ENCODE data around the gene SLC22A23.

Gene SLC22A23

DNA sequence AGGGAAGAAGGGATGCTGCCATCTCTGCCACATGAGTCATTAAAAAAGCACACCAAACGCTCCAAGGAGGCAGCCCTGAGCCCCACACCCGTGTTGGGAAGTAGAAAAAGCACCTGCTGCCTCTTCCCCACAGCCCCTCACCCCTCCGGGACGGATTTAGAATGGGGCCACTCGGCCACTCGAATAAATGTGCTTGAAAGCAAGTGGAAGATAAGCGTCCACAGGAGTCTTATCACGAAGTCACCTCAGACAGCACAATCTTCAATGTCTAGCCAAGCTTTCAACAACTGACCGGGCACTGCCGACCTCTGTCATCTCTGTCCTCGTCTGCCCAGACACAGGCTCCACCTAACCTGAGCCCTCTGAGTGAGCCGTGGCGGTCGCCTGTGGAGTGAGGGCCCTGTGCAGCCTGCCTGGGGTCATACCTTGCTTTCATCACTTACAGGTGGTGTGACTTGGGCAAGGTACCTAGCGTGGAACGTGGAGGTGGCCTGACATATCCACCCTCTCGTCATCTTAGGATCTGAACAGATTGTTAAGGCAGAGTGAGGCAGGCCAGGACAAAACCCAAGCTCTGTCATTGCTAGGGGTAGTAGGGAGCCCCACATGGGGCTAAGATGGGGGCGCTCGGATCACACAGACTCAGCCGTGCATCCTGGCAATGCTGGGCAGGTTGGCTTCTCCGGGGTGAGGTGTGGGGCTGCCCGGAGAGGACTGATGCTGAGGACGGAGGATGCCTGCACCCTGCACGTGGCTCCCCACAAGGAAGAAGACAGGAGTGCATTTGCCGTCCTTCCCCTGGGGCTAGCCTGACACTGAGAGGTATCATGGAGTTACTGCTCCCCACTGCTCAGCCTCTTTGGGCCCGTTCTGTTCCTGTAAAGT lies 163.3 kb downstream of the SLC22A23 start:
- no peak for DNase-seq

DNA sequence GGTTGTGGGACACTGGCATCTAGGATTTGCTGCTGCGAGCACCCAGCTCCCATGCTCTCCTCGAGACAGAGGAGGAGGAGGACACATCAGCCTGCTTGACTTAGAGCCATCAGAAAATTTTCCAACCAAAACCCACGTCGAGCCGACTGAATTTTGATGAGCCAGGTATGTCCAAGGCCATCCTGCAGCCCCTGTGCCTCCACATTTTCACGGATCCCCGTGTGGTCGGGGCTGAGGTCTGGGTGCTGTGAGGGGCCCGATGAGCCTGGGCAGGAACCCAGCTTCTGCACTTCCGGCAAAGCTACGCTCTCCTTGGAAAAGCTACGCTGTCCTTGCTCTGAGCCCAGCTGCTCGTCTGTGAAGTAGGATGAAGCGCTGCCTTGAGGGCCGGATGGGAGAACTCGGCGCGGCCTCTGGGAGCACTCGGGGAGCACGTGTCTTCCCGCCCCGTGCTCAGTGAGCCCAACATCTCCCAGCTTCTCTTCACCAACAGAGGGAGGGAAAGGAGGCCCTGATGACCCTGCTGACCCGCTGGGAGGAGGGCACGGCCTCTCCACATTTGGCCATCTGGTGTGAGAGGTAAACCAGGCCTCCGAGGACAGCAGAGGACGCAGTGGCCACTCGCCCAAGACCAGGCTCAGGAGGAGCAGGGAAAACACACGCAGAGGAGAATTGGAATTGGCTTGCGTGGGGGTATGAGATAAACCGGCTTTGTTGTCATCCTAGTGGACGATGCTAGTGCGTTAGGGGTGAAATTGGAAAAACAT lies 164.2 kb downstream of the SLC22A23 start:
- DNase-seq, result no peak

DNA sequence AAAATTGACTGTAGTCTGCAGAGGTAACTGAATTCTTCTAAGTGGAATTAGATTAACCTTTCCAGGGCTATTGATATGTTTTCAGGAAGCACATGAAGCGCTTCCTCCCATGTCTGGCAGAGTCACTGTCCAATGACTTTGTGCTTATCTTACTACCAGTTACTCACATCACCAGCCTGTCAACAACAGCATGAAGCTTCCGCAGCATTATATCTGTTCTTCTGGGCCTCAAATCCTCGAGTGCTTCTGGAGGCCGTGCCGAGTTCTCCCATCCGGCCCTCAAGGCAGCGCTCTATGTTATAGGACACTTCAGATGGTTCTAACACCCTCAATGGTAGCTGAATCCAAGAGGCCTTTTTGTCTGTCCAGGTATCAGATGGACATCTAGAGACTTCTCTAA lies 164.9 kb downstream of the SLC22A23 start:
- DNase-seq, result no peak

DNA sequence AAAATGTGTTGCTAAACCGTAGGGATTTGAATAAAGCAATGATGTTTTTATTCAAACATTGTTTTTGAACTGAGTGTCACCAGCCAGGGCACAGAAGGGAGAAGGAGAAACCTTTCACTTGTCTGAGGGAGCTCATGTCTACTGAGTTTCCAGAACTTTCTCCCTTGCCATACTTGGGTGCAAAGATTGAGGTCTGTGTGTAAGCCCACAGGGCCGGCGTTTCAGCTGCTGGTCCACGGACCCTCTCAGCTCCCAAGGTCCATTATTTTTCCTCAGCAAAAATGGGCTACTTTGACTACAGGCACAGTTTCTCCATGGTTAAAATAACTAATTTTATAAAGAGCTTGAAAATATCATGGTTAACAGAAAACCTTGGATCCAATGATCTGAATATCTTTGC lies 165.5 kb downstream of the SLC22A23 start:
- no peak for DNase-seq

DNA sequence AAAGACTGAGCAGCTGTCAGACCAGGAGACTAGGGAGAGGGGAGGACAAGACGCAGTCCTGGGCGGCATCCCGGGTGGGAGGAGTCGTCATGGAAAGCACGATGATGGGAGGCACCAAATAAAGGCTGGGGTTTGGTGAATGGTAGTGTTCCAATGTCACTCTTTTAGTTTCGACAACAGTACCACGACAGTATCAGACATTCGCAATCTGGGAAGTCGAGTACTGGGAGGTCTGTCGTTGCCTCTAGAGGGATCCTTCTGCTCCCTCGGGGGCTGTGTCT lies 166.0 kb downstream of the SLC22A23 start:
- DNase-seq, result no peak

DNA sequence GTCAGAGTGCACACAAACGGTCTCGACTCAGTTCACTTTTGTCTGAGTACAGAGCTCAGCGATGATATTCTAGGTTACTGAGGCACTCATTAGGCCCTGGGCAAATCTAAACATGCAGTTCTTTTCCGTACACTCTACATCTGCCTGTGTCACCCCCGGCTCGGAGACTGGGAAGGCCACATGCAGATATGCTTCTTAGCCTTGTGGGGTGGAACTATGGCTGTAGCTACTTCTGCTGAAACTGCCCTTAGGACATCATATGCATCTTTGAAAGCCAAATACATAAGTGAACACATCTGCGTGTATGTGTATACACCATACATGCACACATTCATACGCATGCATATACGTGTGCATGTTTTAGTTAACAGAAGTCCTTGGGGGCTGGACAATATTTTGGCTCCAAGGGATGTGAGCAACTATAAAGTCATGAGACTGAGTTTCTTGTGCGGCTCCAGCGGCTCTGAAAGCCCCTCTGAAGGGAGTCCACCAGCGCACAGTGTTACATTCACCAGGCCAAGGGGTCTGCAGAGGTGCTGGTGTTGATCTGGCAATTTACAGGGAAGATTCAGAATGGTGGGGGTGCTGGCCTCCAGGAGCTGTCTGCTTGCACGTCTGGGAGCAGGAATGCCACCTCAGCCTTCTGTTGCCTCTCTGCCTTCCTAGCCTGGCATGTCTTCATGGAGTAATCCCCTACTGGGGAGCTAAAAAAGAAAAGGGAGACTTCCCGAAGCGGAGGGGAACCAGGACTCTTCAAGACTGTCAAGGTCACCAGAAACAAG lies 166.5 kb downstream of the SLC22A23 start:
- no peak for DNase-seq

DNA sequence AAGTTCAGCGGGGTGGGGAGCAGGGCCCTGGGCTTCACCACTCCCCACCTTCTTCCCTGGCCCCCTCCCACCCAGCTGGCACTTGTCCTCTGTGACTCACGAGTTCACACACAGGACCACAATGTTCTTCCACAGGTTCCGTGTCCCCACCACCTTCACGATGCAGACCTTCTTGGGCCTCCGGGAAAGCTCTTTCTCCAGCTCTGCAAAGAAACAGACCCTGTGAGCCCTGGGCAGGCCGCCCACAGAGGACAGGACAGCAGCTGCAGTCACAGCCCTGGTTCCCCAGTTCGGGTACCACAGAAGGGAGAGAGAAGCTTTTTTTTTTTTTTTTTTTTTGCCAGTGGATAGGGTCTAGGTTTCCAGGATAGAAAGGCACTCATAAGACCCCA lies 167.2 kb downstream of the SLC22A23 start:
- no peak for DNase-seq

DNA sequence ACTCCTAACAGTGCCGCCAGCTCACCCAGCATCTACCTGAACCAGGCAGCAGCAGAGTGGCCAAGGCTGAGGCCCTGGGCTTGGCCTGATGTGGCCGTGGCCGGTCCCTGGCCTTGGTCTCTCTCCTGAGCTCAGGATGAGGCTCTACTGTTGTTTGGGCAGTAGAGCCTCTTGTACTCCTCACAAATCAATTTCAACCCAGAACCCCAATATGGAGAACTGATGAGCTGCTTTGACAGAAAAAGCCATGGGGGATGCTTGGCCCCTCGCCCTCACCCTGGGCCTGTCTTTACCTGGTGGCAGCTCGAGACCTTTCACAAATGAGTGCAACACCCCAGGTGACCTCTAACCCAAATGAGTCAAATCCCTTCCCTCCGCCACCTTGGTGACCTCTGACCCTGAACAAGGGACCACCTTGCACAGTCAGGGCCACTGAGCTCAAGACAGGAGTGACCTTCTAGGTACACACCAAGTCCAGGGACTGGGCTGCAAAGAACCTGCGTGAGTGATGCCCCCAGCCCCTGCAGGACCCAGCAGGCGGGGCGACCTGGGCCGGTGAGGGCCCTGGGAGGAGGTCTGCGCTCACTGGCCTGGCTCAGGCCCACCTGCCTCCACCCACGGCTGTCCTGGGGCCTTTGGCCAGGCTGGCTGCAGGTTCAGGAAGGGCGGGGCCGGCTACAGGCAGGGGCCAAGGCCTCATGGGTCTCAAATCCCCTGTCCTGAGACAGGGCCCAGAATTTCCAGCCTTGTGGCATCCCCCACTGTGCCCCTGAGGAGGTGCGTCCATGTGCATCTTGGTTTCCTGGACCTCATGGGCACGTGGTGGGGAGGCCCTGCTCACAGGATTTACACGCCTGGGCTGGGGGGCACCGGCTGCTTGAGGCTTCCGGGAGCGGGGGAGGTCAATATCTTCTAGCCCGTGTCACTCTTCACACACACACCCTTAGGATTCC lies 167.9 kb downstream of the SLC22A23 start:
- DNase-seq, result no peak

DNA sequence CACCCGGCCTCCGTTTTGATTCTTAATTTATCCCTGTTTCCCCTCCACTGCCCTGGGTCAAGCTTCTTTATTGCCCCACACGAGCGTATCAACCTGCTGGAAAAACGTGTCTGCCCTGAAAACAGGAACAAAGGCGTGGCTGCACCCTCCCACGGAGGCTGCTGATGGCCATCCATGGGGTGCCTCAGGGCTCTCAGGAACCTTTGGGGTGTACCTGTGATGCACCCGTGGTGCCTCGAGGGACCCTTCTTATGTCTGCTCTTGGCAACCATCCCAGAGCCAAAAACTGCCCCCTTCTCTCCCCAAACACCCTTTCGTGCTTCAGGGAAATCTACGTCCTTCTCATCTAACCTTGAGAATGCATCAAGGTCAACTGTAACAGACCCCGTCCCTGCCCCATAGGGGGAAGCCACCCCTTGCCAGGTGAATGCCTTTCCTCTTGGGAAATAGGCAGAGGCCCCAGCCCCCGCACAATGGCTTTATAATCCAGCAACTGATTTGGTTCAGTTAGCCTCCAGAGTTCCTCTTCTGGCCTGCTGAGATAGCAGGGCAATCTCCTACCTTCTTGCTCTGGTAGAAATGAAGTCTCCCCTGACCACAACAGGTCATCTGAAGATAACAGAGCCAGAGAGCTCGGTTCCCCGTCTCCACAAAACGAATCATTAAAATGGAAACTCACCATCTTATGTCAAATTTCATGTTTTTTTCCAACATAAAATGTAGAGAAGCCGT lies 168.7 kb downstream of the SLC22A23 start:
- DNase-seq, result no peak

DNA sequence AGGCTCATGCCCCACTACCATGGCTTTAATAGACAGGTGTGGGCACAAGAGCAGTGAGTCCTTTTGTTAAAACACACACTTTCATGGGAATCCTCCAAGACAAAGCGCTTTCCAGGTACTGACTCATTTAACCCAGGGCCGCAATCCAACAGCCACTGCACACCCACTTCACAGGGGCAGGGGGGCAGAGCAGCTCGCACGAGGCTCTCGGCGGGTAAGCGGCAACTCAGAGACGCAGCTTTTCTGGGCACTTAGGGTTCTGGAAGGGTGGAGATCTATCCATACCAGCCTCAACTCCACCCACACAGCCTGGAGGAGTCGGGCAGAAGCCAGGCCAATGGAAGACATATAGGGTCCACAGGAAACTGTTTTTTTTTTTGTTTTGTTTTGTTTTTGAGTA lies 169.5 kb downstream of the SLC22A23 start:
- no peak for DNase-seq

DNA sequence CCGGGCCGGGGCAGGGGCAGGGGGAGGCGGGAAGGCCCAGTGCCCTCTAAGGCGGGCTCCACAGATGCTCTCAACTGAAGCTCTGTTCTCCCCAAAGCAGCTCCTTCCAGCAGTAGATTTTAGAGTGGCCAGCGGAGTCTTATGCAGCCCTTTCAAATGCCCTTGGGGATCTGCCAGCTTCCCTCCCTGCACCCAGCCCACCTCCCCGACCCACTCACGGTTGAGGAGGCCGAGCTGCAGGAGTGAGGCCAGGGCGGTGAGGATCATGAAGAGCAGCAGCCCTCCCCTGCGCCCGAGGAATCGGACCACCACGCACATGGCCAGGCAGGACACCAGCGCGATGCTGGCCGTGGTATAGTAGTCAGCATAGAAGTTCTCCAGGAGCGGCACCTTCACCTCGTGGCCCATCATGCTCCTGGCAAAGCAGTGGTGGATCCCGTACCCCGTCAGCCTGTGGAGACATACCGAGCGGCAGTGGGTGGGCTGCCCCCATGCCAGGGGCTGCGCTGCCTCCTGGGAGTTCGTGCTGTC lies 170.1 kb downstream of the SLC22A23 start:
- DNase-seq, result no peak

DNA sequence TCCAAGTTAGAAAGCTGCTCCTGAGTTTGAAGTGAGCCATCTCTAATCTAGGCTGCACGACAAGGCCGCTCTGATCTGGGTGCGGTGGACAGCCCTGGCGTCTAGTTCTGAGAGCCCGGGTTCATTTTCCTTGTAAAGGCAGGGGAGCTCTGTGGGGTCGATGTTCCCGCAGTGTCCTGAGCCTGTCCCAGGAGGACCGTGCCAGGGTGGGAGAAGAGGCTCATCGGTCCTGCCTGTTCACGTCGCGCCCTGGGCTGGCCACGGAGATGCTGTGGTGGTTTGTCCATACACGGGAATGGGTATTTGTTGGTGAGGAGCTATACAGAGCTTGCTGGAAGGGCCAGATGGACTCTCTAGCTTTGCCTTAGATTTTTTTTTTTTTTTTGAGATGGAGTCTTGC lies 171.1 kb downstream of the SLC22A23 start:
- no peak for DNase-seq

DNA sequence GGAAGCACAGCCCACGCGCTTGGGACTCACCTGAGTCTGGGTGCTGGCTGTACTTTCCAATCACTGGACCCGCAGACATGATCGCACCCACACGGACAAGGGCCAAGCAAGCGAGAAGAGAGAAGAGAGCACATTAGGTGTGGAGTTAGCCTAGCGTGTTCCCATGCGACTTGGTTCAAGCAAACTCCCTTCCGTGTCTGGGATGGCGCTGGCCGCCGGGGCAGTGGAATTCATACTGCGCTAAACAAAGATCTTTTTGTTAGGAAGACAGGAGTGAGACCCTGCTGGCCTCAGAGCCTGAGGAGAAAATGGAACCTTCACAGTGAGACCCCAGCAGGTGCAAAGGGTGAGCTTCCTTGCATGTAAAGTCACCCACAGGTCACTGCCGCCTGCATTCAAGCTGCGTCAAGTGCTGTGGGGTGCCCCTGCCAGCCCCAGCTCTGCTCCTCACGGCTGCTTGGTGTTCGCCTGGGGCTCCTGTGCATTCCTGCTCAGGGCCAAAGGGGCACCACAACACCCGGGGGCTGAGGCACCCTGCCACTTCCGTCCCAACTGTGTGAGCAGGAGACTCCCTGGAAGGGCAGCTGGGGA lies 171.7 kb downstream of the SLC22A23 start:
- no peak for DNase-seq

DNA sequence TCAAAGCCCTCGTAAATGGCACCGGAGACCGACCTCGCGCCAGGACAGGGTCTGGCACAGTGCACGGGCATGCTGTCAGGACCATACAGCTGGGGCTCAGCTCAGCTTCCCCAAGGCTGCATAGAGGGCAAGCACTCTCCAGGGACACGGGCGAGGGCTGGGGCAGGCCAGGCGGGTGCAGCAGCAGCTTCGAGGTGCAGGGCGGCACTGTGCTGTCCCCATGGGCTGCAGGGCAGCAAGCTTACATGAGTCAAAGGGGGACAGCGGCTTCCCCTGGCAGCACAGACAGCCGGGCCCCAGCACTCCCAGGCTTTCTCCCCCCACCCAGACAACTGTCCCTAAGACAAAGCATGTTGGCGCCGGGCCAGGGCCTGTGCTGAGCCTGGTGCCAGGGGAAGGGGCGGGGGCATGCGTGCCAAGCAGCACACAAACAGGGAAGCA lies 172.4 kb downstream of the SLC22A23 start:
- no peak for DNase-seq

DNA sequence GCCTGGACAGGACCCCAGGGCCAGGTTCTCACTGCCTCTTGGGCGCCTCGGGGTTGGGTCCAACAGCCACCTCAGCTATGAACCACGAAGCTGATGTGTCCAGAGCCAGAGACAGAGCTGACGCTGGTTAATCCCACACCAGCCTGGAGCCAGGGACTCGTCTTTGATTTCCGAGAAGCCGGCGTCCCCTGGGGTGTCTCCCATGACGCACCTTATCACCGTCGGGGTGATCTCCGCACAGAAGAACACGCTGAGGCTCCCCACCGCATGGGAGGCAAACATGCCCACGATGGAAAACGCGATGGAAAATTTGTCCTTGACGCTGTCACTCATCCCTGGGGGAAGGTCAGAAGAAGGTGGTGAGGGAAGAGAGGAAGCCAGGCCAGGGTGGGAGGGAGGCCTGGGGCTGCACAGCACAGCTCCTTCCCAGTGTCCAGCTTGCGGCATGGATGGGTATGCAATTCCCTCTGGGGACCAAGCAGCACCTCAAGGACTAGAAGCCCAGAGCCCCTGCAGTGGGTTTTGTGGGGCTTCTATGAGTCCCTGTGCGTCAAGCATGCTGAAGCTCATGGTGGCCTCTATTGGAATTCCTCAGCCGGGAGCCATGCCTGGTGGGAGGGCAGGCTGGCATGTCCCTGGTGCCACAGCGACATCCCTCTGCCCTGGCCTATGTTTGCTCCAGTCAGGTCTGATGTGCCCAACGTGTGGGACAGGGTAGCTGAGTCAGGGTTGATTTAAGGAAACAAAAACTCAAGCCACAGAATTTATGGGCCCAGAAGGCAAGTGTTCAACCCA lies 173.0 kb downstream of the SLC22A23 start:
- DNase-seq, result no peak

DNA sequence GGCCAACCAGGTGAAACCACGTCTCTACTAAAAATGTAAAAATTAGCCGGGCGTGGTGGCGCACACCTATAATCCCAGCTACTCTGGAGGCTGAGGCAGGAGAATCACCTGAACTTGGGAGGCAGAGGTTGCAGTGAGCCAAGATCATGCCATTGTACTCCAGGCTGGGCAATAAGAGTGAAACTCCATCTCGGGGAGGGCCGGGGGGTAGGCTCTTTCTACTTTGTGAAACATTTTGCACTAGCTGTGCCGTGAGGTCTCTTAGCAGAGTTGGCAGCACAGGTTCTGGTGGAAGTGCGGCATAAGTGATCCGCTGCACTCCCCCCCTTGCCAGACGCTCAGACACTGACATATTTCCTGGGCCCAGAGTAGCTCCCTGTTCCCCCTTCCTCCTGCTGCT lies 173.6 kb downstream of the SLC22A23 start:
- no peak for DNase-seq

DNA sequence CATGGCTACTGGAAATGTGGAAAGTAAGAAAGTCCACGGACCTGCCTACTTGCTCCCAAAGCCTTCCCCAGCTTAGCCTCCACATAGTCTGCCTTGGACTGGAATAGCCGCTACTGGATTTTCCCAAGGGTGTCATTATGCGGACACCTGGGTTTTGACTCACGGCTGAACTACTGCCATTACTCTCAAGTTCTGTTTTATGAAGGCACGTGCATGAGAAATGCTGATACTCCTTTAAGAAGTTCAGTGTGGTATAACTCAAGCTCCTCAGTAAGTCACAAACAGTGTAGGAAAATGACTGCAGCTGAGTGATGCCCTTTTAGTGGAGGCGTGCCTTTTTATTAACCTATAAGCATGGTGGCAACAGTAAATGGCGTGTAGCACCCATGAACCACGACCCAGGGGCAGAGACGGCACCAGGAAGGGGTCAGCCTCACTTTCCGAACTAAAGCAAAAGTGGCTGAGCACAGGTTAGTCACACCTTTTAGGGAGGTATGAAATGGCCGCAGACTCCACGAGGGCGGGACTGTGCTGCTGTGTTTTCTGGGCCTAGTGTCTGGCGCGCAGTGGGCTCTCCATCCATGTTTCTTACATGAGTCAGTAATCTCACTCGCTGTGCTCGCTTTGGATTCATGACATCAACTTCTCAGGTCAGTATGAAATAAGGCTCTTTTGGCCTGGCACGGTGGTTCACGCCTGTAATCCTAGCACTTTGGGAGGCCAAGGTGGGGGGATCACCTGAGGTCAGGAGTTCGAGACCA lies 174.2 kb downstream of the SLC22A23 start:
- DNase-seq, result no peak

DNA sequence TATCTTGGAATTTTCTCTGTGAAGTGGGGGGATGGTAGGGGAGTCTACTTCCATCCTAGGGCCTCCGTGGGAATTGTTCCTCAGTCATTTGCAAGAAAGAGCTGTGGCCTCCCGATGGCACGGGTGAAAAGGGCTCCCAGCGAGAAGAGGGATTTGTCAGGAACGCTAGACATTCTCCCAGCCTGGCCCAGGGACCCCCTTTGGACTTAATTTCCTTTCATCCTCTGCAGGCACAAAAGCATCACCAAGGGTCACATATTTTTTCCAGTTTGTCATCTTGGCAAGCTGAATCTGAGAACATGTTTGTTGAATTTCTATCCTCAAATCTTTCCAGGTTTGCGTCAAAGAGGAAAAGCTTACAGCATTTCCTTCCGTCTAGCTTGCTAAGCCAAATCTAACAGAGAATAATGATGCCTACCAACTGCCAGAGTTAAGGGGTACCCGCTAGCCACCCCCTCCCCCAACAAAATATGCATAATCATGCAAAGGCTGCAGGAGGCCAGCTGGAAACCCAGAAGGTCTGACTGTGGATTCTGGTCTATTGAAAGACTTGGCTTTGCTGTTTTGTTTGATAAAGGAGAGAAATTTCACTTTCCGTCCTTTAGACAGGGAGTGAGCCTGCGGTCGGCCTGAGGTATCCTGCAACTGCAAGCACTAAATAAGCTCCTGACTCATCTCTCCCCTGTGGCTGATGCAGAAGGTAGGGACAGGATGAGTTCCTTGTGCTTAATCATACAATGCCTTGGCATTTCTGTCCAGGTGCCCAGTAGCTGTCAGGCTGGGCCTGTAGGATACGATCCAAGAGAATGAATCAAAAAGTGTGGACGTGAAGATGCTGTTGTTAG lies 175.0 kb downstream of the SLC22A23 start:
- DNase-seq, result no peak

Measured in NCI-H1048 (cell line).